Skeletal muscle cell (primary cell): ENCODE data around the gene GPD1L.
"Not testable (repeated sequence)": the region's sequence is repeated elsewhere in the genome, so short reads cannot be mapped to it uniquely, and the experiment has no call there.

ENCODE experiments used
- DNase-seq: peaks from one replicate; pipeline ENCODE4 v3.0.0-alpha.2; 2010; ENCODE audit warnings: low read depth
- H3K4me3 ChIP-seq: 2 replicates; pipeline ENCODE4 v1.5.1; 2011; ENCODE audit warnings: low read depth, mild to moderate bottlenecking, control low read depth, low read length, moderate library complexity

GPD1L gene

GRCh38 chr3:32175607-32176197 is 69.3 kb downstream of the GPD1L start:
- DNase-seq: no peak
- H3K4me3 ChIP-seq: no peak overlapping the region

- H3K4me3 ChIP-seq: no peak overlapping the region
- DNase-seq: no peak
Measured at GRCh38 chr3:32176989-32177701, 70.7 kb downstream of the GPD1L start.

- no peak overlapping the region for H3K4me3 ChIP-seq
Measured at GRCh38 chr3:32177702-32178198, 71.3 kb downstream of the GPD1L start.

GRCh38 chr3:32180141-32180784 is 73.8 kb downstream of the GPD1L start:
- H3K4me3 ChIP-seq: no peak overlapping the region
- no peak for DNase-seq

More at GRCh38 chr3:32177702-32178198, 71.3 kb downstream of the GPD1L start:
- DNase-seq: peak; percentile 69

GRCh38 chr3:32181365-32181764 is 74.9 kb downstream of the GPD1L start:
- DNase-seq: no peak
- H3K4me3 ChIP-seq: no peak overlapping the region

- no peak overlapping the region for H3K4me3 ChIP-seq
- DNase-seq: no peak
Measured at GRCh38 chr3:32181796-32182195, 75.4 kb downstream of the GPD1L start.

GRCh38 chr3:32184187-32184730 is 77.8 kb downstream of the GPD1L start:
- DNase-seq: no peak
- H3K4me3 ChIP-seq: no peak overlapping the region

GRCh38 chr3:32186097-32186496 is 79.7 kb downstream of the GPD1L start:
- no peak overlapping the region for H3K4me3 ChIP-seq
- no peak for DNase-seq

GRCh38 chr3:32186876-32187275 is 80.5 kb downstream of the GPD1L start:
- H3K4me3 ChIP-seq: no peak overlapping the region
- no peak for DNase-seq

- DNase-seq: no peak
Measured at GRCh38 chr3:32189693-32190092, 83.3 kb downstream of the GPD1L start.

GRCh38 chr3:32190556-32190955 is 84.1 kb downstream of the GPD1L start:
- not testable (repeated sequence) for DNase-seq, H3K4me3 ChIP-seq

More at GRCh38 chr3:32189693-32190092, 83.3 kb downstream of the GPD1L start:
- H3K4me3 ChIP-seq: no peak overlapping the region

- no peak for DNase-seq
- no peak overlapping the region for H3K4me3 ChIP-seq
Measured at GRCh38 chr3:32193101-32193500, 86.7 kb downstream of the GPD1L start.

- no peak for DNase-seq
- no peak overlapping the region for H3K4me3 ChIP-seq
Measured at GRCh38 chr3:32194653-32195052, 88.2 kb downstream of the GPD1L start.

- DNase-seq: no peak
Measured at GRCh38 chr3:32195995-32196540, 89.6 kb downstream of the GPD1L start.

GRCh38 chr3:32197991-32198390 is 91.6 kb downstream of the GPD1L start:
- no peak for DNase-seq
- H3K4me3 ChIP-seq: no peak overlapping the region

More at GRCh38 chr3:32195995-32196540, 89.6 kb downstream of the GPD1L start:
- H3K4me3 ChIP-seq: no peak overlapping the region

- DNase-seq: no peak
- no peak overlapping the region for H3K4me3 ChIP-seq
Measured at GRCh38 chr3:32198714-32199113, 92.3 kb downstream of the GPD1L start.

- no peak overlapping the region for H3K4me3 ChIP-seq
- DNase-seq: peak; percentile 92
Measured at GRCh38 chr3:32200490-32200889, 94.1 kb downstream of the GPD1L start.

- no peak overlapping the region for H3K4me3 ChIP-seq
- DNase-seq: peak; percentile 75
Measured at GRCh38 chr3:32200992-32201758, 94.8 kb downstream of the GPD1L start.

- DNase-seq: no peak
- H3K4me3 ChIP-seq: no peak overlapping the region
Measured at GRCh38 chr3:32202496-32202895, 96.1 kb downstream of the GPD1L start.
